Measurements from ENCODE around the gene PLEKHG4B. TPM values are rescaled to one million over a fixed set of nuclear protein-coding genes. Genes with fewer than 3 reads are reported as not detected.

The PLEKHG4B gene
- total and polyA plus RNA-seq, 2 of the 4 experiments (the other 2 are of a cell fraction), result 1.1 TPM

- intact Hi-C loops (cut with micrococcal nuclease), result no loop called here
Observed at GRCh38 chr5:191949-192690, 100.2 kb downstream of the PLEKHG4B start.

More at GRCh38 chr5:191949-192690, 100.2 kb downstream of the PLEKHG4B start:
- H4K5ac ChIP-seq (ENCODE audit: low read depth, low read length), result no peak overlapping the region
- H3K9me3 ChIP-seq (ENCODE audit: control insufficient read depth, insufficient read depth, low read length), result no peaks in the 10 kb centered on the region
- H3K18ac ChIP-seq (ENCODE audit: low read depth, low read length), result no peak overlapping the region
- ChIA-PET CTCF (interaction anchor here (0.6 kb wide), 1 partner anchor 134 kb away, joined by 3 read pairs; no protein-coding TSS in a partner anchor), POLR2A (ENCODE audit: unreplicated experiment) (no interaction called here)
- peaks cover 3% of the 10 kb centered on the region; the same call in 1 of the 2 replicates for H3K9me1 ChIP-seq (ENCODE audit: insufficient read depth, low read length)
- H3K4me2 ChIP-seq (ENCODE audit: low read depth, low read length), result no peak overlapping the region
- H2AK9ac ChIP-seq (replicated peaks; ENCODE audit: low read depth, low read length, poor library complexity), result no peak overlapping the region
- dilution Hi-C loops (cut with HindIII; ENCODE audit: low sequenced_read_pairs, unreplicated experiment), result no loop called here
- no peaks in the 10 kb centered on the region for H3K79me1 ChIP-seq (ENCODE audit: low read depth in 1 of 2, low read length in 2 of 2)
- H2BK120ac ChIP-seq (ENCODE audit: low read depth, low read length), result no peak overlapping the region
- H3K14ac ChIP-seq (replicated peaks; ENCODE audit: low read depth, low read length), result no peak overlapping the region
- no peaks in the 10 kb centered on the region for H3K36me3 ChIP-seq (ENCODE audit: control insufficient read depth, insufficient read depth, low read length)
- no peak overlapping the region for H2BK5ac ChIP-seq (ENCODE audit: low read depth, low read length, poor library complexity, severe bottlenecking)
- no peak for TF ChIP-seq RFX5 (IDR thresholded peaks at IDR 0.05; ENCODE audit: low read depth, low read length)
- TF ChIP-seq NFE2L2 (IDR thresholded peaks at IDR 0.05; ENCODE audit: low read depth, low read length), result no peak
- no peak for TF ChIP-seq SMC3 (IDR thresholded peaks at IDR 0.05; ENCODE audit: low read depth, low read length)
- TF ChIP-seq BHLHE40 (IDR thresholded peaks at IDR 0.05; ENCODE audit: low read depth, low read length), result no peak
- no peak for TF ChIP-seq MAZ (IDR thresholded peaks at IDR 0.05; ENCODE audit: borderline replicate concordance, low read depth, low read length)
- TF ChIP-seq MAFK (IDR thresholded peaks at IDR 0.05; ENCODE audit: low read depth, low read length), result no peak
- ATAC-seq (ENCODE audit: low read depth) (no peak), DNase-seq (no peak)
- no peak overlapping the region for H3K4ac ChIP-seq (ENCODE audit: low read depth, low read length)
- no peak overlapping the region for H3K23ac ChIP-seq (ENCODE audit: low read depth, low read length)
- H3K56ac ChIP-seq (ENCODE audit: extremely low read depth, insufficient read depth, low read length), result no peak overlapping the region
- 80% methylated on average over 26 of the region's 46 CpGs; no CpG with 5 or more reads in 1 of the 2 experiments for WGBS, 2 experiments (ENCODE audit: extremely low coverage in 2 of 2, insufficient read length in 1 of 2)
- in situ Hi-C loops (cut with MboI; ENCODE audit: low sequenced_read_pairs), result no loop called here
- no peak overlapping the region for H2AK5ac ChIP-seq (ENCODE audit: low read depth, low read length)
- BruUV-seq (replicated peaks), result no TSS peak
- peaks cover 2% of the 10 kb centered on the region; the same call in 1 of the 2 replicates for H4K20me1 ChIP-seq (ENCODE audit: insufficient read depth, low read length)
- no peak overlapping the region for H2AFZ ChIP-seq (replicated peaks; ENCODE audit: low read length, poor library complexity)
- no peak overlapping the region for H3K27ac ChIP-seq (ENCODE audit: insufficient read depth, low read length)
- no peak overlapping the region for H4K91ac ChIP-seq (ENCODE audit: insufficient read depth, low read depth, low read length)
- no peak overlapping the region for H4K8ac ChIP-seq (ENCODE audit: low read depth in 2 of 2, low read length in 2 of 2)
- peaks cover 12% of the 10 kb centered on the region; the same call in 1 of the 2 replicates for H3K27me3 ChIP-seq (ENCODE audit: control insufficient read depth, insufficient read depth, low read length)
- no peak overlapping the region for H2BK15ac ChIP-seq (ENCODE audit: low read depth, low read length)
- H3K4me1 ChIP-seq (ENCODE audit: control insufficient read depth, insufficient read depth, low read length), result no peaks in the 10 kb centered on the region
- no peak overlapping the region for H2BK20ac ChIP-seq (ENCODE audit: low read depth, low read length)
- H3K9ac ChIP-seq (ENCODE audit: low read depth, low read length), result no peak overlapping the region
- H3K4me3 ChIP-seq (ENCODE audit: insufficient read depth, low read depth, low read length), result no peak overlapping the region

Measured in IMR-90 (cell line).